Type B pancreatic cell (in vitro differentiated cells): Measurements from ENCODE around the gene PTPRO. TPM values are rescaled to one million over a fixed set of nuclear protein-coding genes. Genes with fewer than 3 reads are reported as not detected.

Source experiments
- DNase-seq: peaks from one replicate; pipeline ENCODE4 v3.0.0; 2021; ENCODE audit warnings: mixed read lengths; ENCODE audit not compliant: unreplicated experiment; ENCODE audit errors: extremely low spot score
- H3K27ac Mint-ChIP-seq: 2 replicates; pipeline ENCODE4 v1.8.0; 2021; ENCODE audit warnings: mild to moderate bottlenecking, mixed read lengths
- H3K27me3 Mint-ChIP-seq: 2 replicates; pipeline ENCODE4 v1.8.0; 2021; ENCODE audit warnings: mixed read lengths
- H3K36me3 Mint-ChIP-seq: 2 replicates; pipeline ENCODE4 v1.8.0; 2021; ENCODE audit warnings: mixed read lengths
- H3K4me1 Mint-ChIP-seq: one replicate; pipeline ENCODE4 v1.8.0; 2021; ENCODE audit warnings: mixed read lengths; ENCODE audit not compliant: unreplicated experiment
- H3K4me3 Mint-ChIP-seq: 2 replicates; pipeline ENCODE4 v1.8.0; 2021; ENCODE audit warnings: mild to moderate bottlenecking, mixed read lengths
- H3K9me3 Mint-ChIP-seq: 2 replicates; pipeline ENCODE4 v1.8.0; 2021; ENCODE audit warnings: mixed read lengths
- CTCF ChIP-seq: fragments of 200-600 bp; sonication (generic); conservative IDR thresholded peaks from 2 replicates; pipeline ENCODE4 v1.5.0; 2021; ENCODE audit warnings: antibody characterized with exemption, mild to moderate bottlenecking
- total RNA-seq: library from RNA; stranded (reverse); gene quantifications from 2 replicates; pipeline ENCODE4 v1.2.1, GENCODE V29; 2021; ENCODE audit warnings: low replicate concordance

Gene PTPRO
- total RNA-seq, 1 donor from 2014 or later, result 7.8 TPM

DNA sequence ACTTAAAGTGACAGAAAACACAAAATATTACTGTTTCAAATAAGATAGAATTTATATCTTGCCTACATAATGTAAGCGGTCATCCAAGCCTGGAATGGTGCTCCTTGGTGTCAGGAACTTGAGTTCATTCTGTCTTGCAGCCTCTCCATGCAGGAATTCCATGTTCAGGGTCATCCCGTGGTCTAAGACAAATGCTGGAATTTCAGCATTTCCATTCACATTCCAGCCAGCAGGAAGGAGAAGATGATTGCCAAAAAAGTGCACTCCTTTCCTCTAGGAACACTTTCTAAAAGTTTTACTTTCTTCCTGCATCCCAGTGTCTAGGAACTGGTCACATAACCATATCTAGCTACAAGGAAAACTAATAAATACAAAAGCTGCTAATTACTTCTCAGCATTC lies 106.3 kb downstream of the PTPRO start:
- H3K27me3 Mint-ChIP-seq, result peaks cover 25% of the 10 kb centered on the region
- H3K4me1 Mint-ChIP-seq, result no peaks in the 10 kb centered on the region
- no peak overlapping the region for H3K27ac Mint-ChIP-seq
- no peak for DNase-seq
- H3K4me3 Mint-ChIP-seq, result no peak overlapping the region
- TF ChIP-seq CTCF, result no peak
- H3K9me3 Mint-ChIP-seq, result no peaks in the 10 kb centered on the region
- H3K36me3 Mint-ChIP-seq, result peaks cover 3% of the 10 kb centered on the region

DNA sequence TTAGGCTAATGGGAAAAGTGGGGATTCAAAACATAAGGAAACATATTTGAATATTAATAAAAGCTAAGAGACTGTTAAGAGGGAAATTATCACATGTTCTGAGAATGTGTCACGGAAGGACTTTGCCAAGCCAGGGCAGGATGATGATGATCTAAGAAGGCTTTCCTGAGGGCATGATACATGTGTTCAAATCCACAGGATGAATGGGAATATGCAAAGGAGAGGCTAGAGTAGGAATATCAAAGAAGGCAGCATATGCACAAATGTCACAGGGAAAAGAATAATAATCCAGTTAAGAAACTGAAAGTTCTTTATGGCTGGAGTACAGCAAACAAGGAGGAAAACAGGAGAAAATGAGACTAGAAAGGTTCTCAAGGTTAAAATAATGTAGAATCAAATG lies 107.0 kb downstream of the PTPRO start:
- TF ChIP-seq CTCF, result no peak
- no peaks in the 10 kb centered on the region for H3K9me3 Mint-ChIP-seq
- H3K36me3 Mint-ChIP-seq, result peaks cover 3% of the 10 kb centered on the region
- peaks cover 25% of the 10 kb centered on the region for H3K27me3 Mint-ChIP-seq
- no peak overlapping the region for H3K4me3 Mint-ChIP-seq
- H3K4me1 Mint-ChIP-seq, result no peaks in the 10 kb centered on the region
- DNase-seq, result no peak
- H3K27ac Mint-ChIP-seq, result no peak overlapping the region

GRCh38 chr12:15435597-15435996 lies 113.3 kb downstream of the PTPRO start:
- H3K27me3 Mint-ChIP-seq, result peaks cover 16% of the 10 kb centered on the region
- no peaks in the 10 kb centered on the region for H3K4me1 Mint-ChIP-seq
- TF ChIP-seq CTCF, result no peak
- peaks cover 11% of the 10 kb centered on the region for H3K9me3 Mint-ChIP-seq
- H3K36me3 Mint-ChIP-seq, result peaks cover 10% of the 10 kb centered on the region
- no peak overlapping the region for H3K27ac Mint-ChIP-seq
- DNase-seq, result no peak
- no peak overlapping the region for H3K4me3 Mint-ChIP-seq

GRCh38 chr12:15439459-15439858 lies 117.2 kb downstream of the PTPRO start:
- H3K4me1 Mint-ChIP-seq, result no peaks in the 10 kb centered on the region
- no peak overlapping the region for H3K4me3 Mint-ChIP-seq
- peaks cover 11% of the 10 kb centered on the region for H3K9me3 Mint-ChIP-seq
- peaks cover 7% of the 10 kb centered on the region for H3K36me3 Mint-ChIP-seq
- H3K27ac Mint-ChIP-seq, result no peak overlapping the region
- H3K27me3 Mint-ChIP-seq, result peaks cover 7% of the 10 kb centered on the region
- no peak for DNase-seq
- no peak for TF ChIP-seq CTCF

GRCh38 chr12:15443050-15443449 lies 120.7 kb downstream of the PTPRO start:
- Mint-ChIP-seq H3K4me3 (no peak overlapping the region), H3K27me3 (no peaks in the 10 kb centered on the region), H3K9me3 (peaks cover 11% of the 10 kb centered on the region), H3K36me3 (no peaks in the 10 kb centered on the region), H3K27ac (no peak overlapping the region), H3K4me1 (no peaks in the 10 kb centered on the region)
- DNase-seq, result no peak
- TF ChIP-seq CTCF, result no peak

- DNase-seq, result no peak
- Mint-ChIP-seq H3K4me1 (no peaks in the 10 kb centered on the region), H3K36me3 (no peaks in the 10 kb centered on the region), H3K27ac (no peak overlapping the region), H3K4me3 (no peak overlapping the region), H3K27me3 (no peaks in the 10 kb centered on the region), H3K9me3 (peaks cover 7% of the 10 kb centered on the region)
- TF ChIP-seq CTCF, result no peak
These were observed 121.3 kb downstream of the PTPRO start for GRCh38 chr12:15443611-15444010.
